Osteocyte (in vitro differentiated cells): ENCODE data around the gene CCT7. TPM values are rescaled to one million over a fixed set of nuclear protein-coding genes. Genes with fewer than 3 reads are reported as not detected.
A peak's percentile ranks its signal among the peaks of the same experiment; 100 is the strongest.

Experiments used
- DNase-seq: peaks from one replicate; pipeline ENCODE4 v3.0.0; 2021; ENCODE audit warnings: mixed read lengths; ENCODE audit not compliant: unreplicated experiment; ENCODE audit errors: extremely low spot score
- H3K27ac Mint-ChIP-seq: one replicate; pipeline ENCODE4 v1.8.0; 2021; ENCODE audit warnings: mild to moderate bottlenecking, mixed read lengths; ENCODE audit not compliant: unreplicated experiment
- H3K27me3 Mint-ChIP-seq: one replicate; pipeline ENCODE4 v1.8.0; 2021; ENCODE audit warnings: mixed read lengths; ENCODE audit not compliant: unreplicated experiment
- H3K36me3 Mint-ChIP-seq: one replicate; pipeline ENCODE4 v1.8.0; 2021; ENCODE audit warnings: mixed read lengths; ENCODE audit not compliant: unreplicated experiment
- H3K4me1 Mint-ChIP-seq: one replicate; pipeline ENCODE4 v1.8.0; 2021; ENCODE audit warnings: mixed read lengths; ENCODE audit not compliant: unreplicated experiment
- H3K4me3 Mint-ChIP-seq: one replicate; pipeline ENCODE4 v1.8.0; 2021; ENCODE audit warnings: mild to moderate bottlenecking, moderate library complexity, mixed read lengths; ENCODE audit not compliant: unreplicated experiment
- H3K9me3 Mint-ChIP-seq: one replicate; pipeline ENCODE4 v1.8.0; 2021; ENCODE audit warnings: mixed read lengths; ENCODE audit not compliant: unreplicated experiment
- CTCF ChIP-seq: fragments of 200-600 bp; sonication (generic); IDR thresholded peaks from 2 replicates; pipeline ENCODE4 v1.5.0; 2021; ENCODE audit warnings: antibody characterized with exemption, mild to moderate bottlenecking, moderate library complexity
- total RNA-seq: library from RNA; stranded (reverse); gene quantifications from 2 replicates; pipeline ENCODE4 v1.2.1, GENCODE V29; 2021

The CCT7 gene
- total RNA-seq, 1 donor from 2014 or later, result 216 TPM

GRCh38 chr2:73233154-73233931 is 765 bp upstream of the CCT7 start, which contains the start of gene PRADC1:
TSS of gene PRADC1 (minus strand) at chr2:73233239. CDS start at chr2:73233160, 79 bp downstream.
- peaks cover 27% of the 10 kb centered on the region for H3K4me1 Mint-ChIP-seq
- peak within 1 kb of the TSS; percentile 94 for H3K4me3 Mint-ChIP-seq
- no peaks in the 10 kb centered on the region for H3K36me3 Mint-ChIP-seq
- H3K27me3 Mint-ChIP-seq, result no peaks in the 10 kb centered on the region
- no peaks in the 10 kb centered on the region for H3K9me3 Mint-ChIP-seq
- peak; percentile 99 for DNase-seq
- peak within 1 kb of the TSS; percentile 92 for H3K27ac Mint-ChIP-seq
- TF ChIP-seq CTCF, result no peak

- Mint-ChIP-seq H3K27me3 (no peaks in the 10 kb centered on the region), H3K4me3 (peak overlapping the region; percentile 94), H3K4me1 (peaks cover 27% of the 10 kb centered on the region), H3K36me3 (no peaks in the 10 kb centered on the region), H3K27ac (peak overlapping the region; percentile 92), H3K9me3 (no peaks in the 10 kb centered on the region)
- no peak for TF ChIP-seq CTCF
- DNase-seq, result no peak
Measured at GRCh38 chr2:73235315-73236028, 1.4 kb downstream of the CCT7 start.

- H3K4me3 Mint-ChIP-seq, result no peak overlapping the region
- DNase-seq, result no peak
- no peaks in the 10 kb centered on the region for H3K27me3 Mint-ChIP-seq
- TF ChIP-seq CTCF, result no peak
- H3K27ac Mint-ChIP-seq, result no peak overlapping the region
- peaks cover 27% of the 10 kb centered on the region for H3K4me1 Mint-ChIP-seq
- H3K36me3 Mint-ChIP-seq, result peaks cover 8% of the 10 kb centered on the region
- no peaks in the 10 kb centered on the region for H3K9me3 Mint-ChIP-seq
Measured at GRCh38 chr2:73237168-73237567, 3.1 kb downstream of the CCT7 start.

GRCh38 chr2:73238149-73238548 is 4.0 kb downstream of the CCT7 start:
- Mint-ChIP-seq H3K9me3 (no peaks in the 10 kb centered on the region), H3K4me3 (no peak overlapping the region), H3K4me1 (peaks cover 27% of the 10 kb centered on the region), H3K27me3 (no peaks in the 10 kb centered on the region), H3K27ac (peak overlapping the region; percentile 52), H3K36me3 (peaks cover 8% of the 10 kb centered on the region)
- no peak for TF ChIP-seq CTCF
- DNase-seq, result no peak

- Mint-ChIP-seq H3K4me1 (peaks cover 30% of the 10 kb centered on the region), H3K4me3 (no peak overlapping the region), H3K9me3 (no peaks in the 10 kb centered on the region), H3K27ac (no peak overlapping the region), H3K36me3 (peaks cover 12% of the 10 kb centered on the region), H3K27me3 (no peaks in the 10 kb centered on the region)
- DNase-seq, result no peak
- no peak for TF ChIP-seq CTCF
Measured at GRCh38 chr2:73238976-73239375, 4.9 kb downstream of the CCT7 start.
